Gastroesophageal sphincter (tissue), 4 donors: ENCODE measurements around the gene ANKS6. TPM values are rescaled to one million over a fixed set of nuclear protein-coding genes. Genes with fewer than 3 reads are reported as not detected.

Source experiments
- ATAC-seq: fragments of 150-250 bp; one replicate; pipeline ENCODE4 v1.9.1; 2016; ENCODE audit warnings: mild to moderate bottlenecking, moderate library complexity
- H3K27ac ChIP-seq, 4 donors: fragments of 200-600 bp; sonication (generic) in 3 of 4; 1 replicate in 3 of 4; 2 replicates in 1 of 4; pipeline ENCODE4 v1.5.1; 2016 to 2019
- H3K27me3 ChIP-seq: fragments of 200-600 bp; sonication (generic); one replicate; pipeline ENCODE4 v1.5.1; 2019
- H3K36me3 ChIP-seq, 2 donors: fragments of 200-600 bp; sonication (generic); one replicate each; pipeline ENCODE4 v1.5.1; 2019; ENCODE audit warnings: control low read depth in 1 of 2
- H3K4me1 ChIP-seq, 3 donors: fragments of 200-600 bp; sonication (generic); 1 replicate in 2 of 3; 2 replicates in 1 of 3; pipeline ENCODE4 v1.5.1; 2016 to 2019; ENCODE audit warnings: control low read depth in 2 of 3
- H3K4me3 ChIP-seq, 2 donors: fragments of 200-600 bp; sonication (generic); one replicate each; pipeline ENCODE4 v1.5.1; 2019; ENCODE audit warnings: mild to moderate bottlenecking in 1 of 2, moderate library complexity in 1 of 2
- H3K9me3 ChIP-seq, 3 donors: fragments of 200-600 bp; sonication (generic); one replicate each; pipeline ENCODE4 v1.5.1; 2017 to 2019; ENCODE audit warnings: control low read depth in 2 of 3
- CTCF ChIP-seq, 4 experiments: fragments of 200-600 bp in 2 of 4; fragments of 450-650 bp in 2 of 4; sonication (generic) in 1 of 4; IDR thresholded peaks; one replicate each; pipeline ENCODE4 v1.5.1; 2017 to 2019; ENCODE audit warnings: antibody characterized with exemption in 4 of 4, mild to moderate bottlenecking in 2 of 4, moderate library complexity in 2 of 4
- EP300 ChIP-seq: sonication (generic); formaldehyde crosslinking; IDR thresholded peaks from one replicate; pipeline ENCODE4 v1.6.1; 2017; ENCODE audit warnings: antibody characterized with exemption, mild to moderate bottlenecking
- POLR2A ChIP-seq, 2 donors: fragments of 450-650 bp; IDR thresholded peaks; one replicate each; pipeline ENCODE4 v1.6.1; 2017; ENCODE audit warnings: antibody characterized with exemption in 2 of 2, mild to moderate bottlenecking in 2 of 2, moderate library complexity in 1 of 2
- POLR2AphosphoS5 ChIP-seq: sonication (generic); formaldehyde crosslinking; IDR thresholded peaks from one replicate; pipeline ENCODE4 v1.6.1; 2017; ENCODE audit warnings: antibody characterized with exemption
- WGBS, 2 donors: methylation state at CpG; one replicate each; pipeline ENCODE4 v1.1.5; 2018; ENCODE audit warnings: low coverage in 1 of 2; 5-methylcytosine and 5-hydroxymethylcytosine counted together
- total RNA-seq, 4 donors: library from RNA; depleted of rRNA; stranded (reverse); fragments of >200 nt; gene quantifications; one replicate each; pipeline ENCODE4 v1.1.0, GENCODE V29; 2016

The ANKS6 gene
- total RNA-seq, 4 donors from 2014 or later, result 17.6 to 38.4 (median 22.8) TPM

DNA sequence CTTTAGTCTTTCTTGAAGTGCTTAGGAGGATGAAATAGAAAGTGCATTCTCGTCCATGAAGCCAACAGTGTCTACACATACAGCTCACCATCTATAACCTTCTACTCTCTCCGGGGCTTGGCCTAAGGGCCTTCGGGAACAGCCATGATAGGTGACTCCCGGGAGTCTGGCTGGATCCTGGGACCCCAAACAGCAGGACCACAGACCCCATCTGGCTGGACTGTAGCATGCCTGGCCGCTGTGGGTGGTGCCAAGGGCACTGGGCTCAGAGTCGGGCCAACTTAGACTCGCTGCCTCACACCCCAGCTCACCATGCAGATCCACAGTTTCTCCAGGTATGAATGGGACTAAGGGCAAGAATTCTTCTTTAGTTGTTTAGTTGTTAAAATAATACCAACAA is 104.0 kb downstream of the ANKS6 start:
- ATAC-seq, result no peak
- H3K9me3 ChIP-seq, result no peaks in the 10 kb centered on the region
- WGBS, 2 donors, result 86% methylated on average over 7 of the region's 7 CpGs; no CpG with 5 or more reads in 1 of the 2 donors

GRCh38 chr9:98691890-98692289 is 104.5 kb downstream of the ANKS6 start:
- no peaks in the 10 kb centered on the region for H3K36me3 ChIP-seq
- H3K27ac ChIP-seq, result no peak overlapping the region
- no peak for ATAC-seq
- H3K9me3 ChIP-seq, result no peaks in the 10 kb centered on the region
- WGBS, 2 donors, result 100% methylated on average over 1 of the region's 3 CpGs
- no peak overlapping the region for H3K4me3 ChIP-seq
- H3K27me3 ChIP-seq, result peaks cover 26% of the 10 kb centered on the region
- no peak for TF ChIP-seq EP300
- no peak for TF ChIP-seq POLR2AphosphoS5
- TF ChIP-seq POLR2A (IDR thresholded peaks at IDR 0.05), result no peak
- TF ChIP-seq CTCF (IDR thresholded peaks at IDR 0.05), result no peak
- H3K4me1 ChIP-seq, result no peaks in the 10 kb centered on the region

More for the DNA sequence above, 104.0 kb downstream of the ANKS6 start:
- H3K4me3 ChIP-seq, result no peak overlapping the region
- H3K36me3 ChIP-seq, result no peaks in the 10 kb centered on the region
- no peak overlapping the region for H3K27ac ChIP-seq
- peaks cover 31% of the 10 kb centered on the region for H3K27me3 ChIP-seq
- H3K4me1 ChIP-seq, result no peaks in the 10 kb centered on the region
- no peak for TF ChIP-seq POLR2A (IDR thresholded peaks at IDR 0.05)
- TF ChIP-seq EP300, result no peak
- TF ChIP-seq POLR2AphosphoS5, result no peak
- no peak for TF ChIP-seq CTCF (IDR thresholded peaks at IDR 0.05)

DNA sequence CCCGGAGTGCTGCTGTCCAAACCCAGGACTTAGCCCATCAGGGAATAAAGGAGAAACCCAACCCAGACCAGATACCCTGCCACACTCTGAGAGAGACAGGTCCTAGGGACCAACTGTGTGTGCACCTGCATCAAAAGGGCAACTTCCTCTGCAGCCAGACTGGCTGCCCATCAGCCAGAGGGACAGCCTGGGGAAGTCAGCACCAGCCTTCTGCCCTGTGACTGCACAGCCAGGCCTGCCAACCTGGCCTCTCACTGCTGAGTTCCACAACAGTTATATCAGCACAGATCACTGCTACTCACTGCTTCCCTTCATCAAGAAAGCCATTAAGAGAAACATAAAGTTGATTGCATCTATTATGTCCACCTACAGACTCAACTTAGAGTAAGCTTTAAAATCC is 105.7 kb downstream of the ANKS6 start:
- TF ChIP-seq POLR2A (IDR thresholded peaks at IDR 0.05) (no peak), CTCF (IDR thresholded peaks at IDR 0.05) (no peak), EP300 (no peak), POLR2AphosphoS5 (no peak)
- Histone ChIP-seq H3K27ac (no peak overlapping the region), H3K4me1 (no peaks in the 10 kb centered on the region), H3K4me3 (no peak overlapping the region), H3K27me3 (peaks cover 14% of the 10 kb centered on the region), H3K9me3 (no peaks in the 10 kb centered on the region), H3K36me3 (no peaks in the 10 kb centered on the region)
- no peak for ATAC-seq
- no CpG with 5 or more reads among the region's 1 CpG for WGBS, 2 donors

- no peaks in the 10 kb centered on the region for H3K36me3 ChIP-seq
- H3K4me1 ChIP-seq, result no peaks in the 10 kb centered on the region
- no peak overlapping the region for H3K4me3 ChIP-seq
- WGBS, 2 donors, result 75 to 76% methylated on average over 3 to 5 of the region's 7 CpGs
- no peak for ATAC-seq
- no peaks in the 10 kb centered on the region for H3K9me3 ChIP-seq
- H3K27me3 ChIP-seq, result peaks cover 6% of the 10 kb centered on the region
- TF ChIP-seq POLR2A (IDR thresholded peaks at IDR 0.05) (no peak), EP300 (no peak), CTCF (IDR thresholded peaks at IDR 0.05) (no peak), POLR2AphosphoS5 (no peak)
- H3K27ac ChIP-seq, result no peak overlapping the region
These were observed 107.5 kb downstream of the ANKS6 start for GRCh38 chr9:98688710-98689495.

GRCh38 chr9:98687911-98688310 is 108.4 kb downstream of the ANKS6 start:
- H3K9me3 ChIP-seq, result no peaks in the 10 kb centered on the region
- H3K36me3 ChIP-seq, result no peaks in the 10 kb centered on the region
- no peak overlapping the region for H3K4me3 ChIP-seq
- H3K4me1 ChIP-seq, result no peaks in the 10 kb centered on the region
- peaks cover 2% of the 10 kb centered on the region for H3K27me3 ChIP-seq
- TF ChIP-seq POLR2AphosphoS5 (no peak), EP300 (no peak), POLR2A (IDR thresholded peaks at IDR 0.05) (no peak), CTCF (IDR thresholded peaks at IDR 0.05) (no peak)
- H3K27ac ChIP-seq, result no peak overlapping the region
- 100% methylated on average over 1 of the region's 1 CpG; no CpG with 5 or more reads in 1 of the 2 donors for WGBS, 2 donors
- no peak for ATAC-seq
